DMS79 (cell line): Measurements from ENCODE around the gene KIF12.
A peak's percentile ranks its signal among the peaks of the same experiment; 100 is the strongest.

Experiments used
- DNase-seq: peaks from one replicate; lab custom pipeline; 2025; lab: John Stamatoyannopoulos, UW

Gene KIF12

DNA sequence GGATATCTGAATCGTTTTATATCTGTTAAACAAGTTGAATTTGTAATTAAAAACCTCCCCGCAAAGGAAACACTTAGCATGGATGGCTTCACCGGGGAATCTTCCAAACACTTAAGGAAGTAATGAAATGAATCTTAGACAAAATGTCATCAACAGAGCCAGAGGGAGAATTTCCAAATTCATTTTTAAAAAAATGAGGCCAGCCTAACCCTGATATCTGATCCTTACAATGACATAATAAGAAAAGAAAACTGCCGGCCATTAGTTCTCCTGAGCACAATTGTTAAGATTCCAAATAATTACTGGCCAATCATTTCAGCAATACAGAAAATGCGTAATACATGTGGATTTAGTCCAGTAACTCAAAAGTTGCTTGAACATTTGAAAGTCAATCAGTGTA lies 6.1 kb upstream of the KIF12 start:
- DNase-seq: no peak

DNA sequence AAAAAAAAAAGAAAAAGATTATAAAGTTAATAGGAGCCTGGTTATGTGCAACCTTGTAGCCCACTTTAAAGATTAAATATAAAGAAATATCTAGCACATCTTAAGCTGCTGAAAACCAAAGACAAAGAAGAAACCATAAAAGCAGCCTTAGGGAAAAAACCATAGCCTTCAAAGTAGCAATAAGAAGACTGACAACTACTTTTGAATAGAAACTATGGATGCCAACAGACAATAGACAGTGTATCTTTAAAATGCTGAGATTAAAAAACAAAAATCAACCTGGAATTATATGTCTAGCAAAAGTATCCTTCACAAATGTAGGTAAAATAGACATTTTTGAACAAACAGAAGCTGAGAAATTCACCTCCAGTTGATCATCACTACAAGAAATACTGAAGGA lies 3.4 kb upstream of the KIF12 start:
- no peak for DNase-seq

DNA sequence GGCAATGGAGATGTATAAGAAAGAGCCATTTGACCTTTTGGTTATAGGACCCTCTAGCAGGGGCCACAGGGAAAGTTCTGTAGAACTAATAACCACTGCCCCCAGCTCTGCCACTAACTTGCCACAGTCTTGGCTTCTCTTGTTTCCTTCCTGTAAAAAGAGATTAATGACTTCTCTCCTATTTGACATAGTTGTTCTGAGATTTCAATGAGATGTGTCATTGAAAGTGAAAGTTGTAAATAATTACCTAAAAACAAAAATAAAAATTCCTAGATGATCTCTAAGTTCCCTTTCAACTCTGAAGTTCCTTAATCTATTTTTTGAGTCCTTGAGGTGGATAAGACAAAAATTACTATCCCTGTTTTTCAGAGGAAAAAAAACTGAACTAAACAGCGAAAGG lies 1.4 kb upstream of the KIF12 start:
- no peak for DNase-seq

DNA sequence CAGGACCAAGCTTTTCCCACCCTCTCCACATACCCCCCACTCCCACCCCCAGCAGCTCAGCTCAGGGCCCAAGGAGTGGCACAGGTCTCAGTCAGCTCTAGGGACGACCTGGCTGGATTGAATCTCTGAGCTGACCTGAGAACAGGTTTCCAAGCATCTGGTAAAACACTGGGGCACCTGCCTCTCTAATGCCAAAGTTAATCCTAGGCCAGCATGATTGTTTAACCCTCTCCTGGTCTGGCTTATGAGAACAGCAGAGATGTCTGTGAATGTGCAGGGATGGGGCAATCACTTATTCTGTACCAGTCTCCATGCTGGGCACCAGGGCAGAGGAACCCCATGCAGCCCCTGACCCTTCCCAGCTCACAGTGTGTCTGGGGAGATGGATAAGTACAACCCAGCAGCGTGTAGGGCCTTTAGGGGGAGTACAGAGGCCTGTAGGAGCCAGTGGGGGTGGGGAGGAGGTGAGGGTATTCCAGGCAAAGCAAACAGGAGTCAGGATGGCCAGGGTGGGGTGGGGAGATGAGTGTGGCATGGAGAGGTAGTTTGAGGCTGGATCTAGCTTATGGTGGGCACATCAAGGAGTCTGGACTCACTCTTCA lies 678 bp upstream of the KIF12 start:
- peak; percentile 5 for DNase-seq

DNA sequence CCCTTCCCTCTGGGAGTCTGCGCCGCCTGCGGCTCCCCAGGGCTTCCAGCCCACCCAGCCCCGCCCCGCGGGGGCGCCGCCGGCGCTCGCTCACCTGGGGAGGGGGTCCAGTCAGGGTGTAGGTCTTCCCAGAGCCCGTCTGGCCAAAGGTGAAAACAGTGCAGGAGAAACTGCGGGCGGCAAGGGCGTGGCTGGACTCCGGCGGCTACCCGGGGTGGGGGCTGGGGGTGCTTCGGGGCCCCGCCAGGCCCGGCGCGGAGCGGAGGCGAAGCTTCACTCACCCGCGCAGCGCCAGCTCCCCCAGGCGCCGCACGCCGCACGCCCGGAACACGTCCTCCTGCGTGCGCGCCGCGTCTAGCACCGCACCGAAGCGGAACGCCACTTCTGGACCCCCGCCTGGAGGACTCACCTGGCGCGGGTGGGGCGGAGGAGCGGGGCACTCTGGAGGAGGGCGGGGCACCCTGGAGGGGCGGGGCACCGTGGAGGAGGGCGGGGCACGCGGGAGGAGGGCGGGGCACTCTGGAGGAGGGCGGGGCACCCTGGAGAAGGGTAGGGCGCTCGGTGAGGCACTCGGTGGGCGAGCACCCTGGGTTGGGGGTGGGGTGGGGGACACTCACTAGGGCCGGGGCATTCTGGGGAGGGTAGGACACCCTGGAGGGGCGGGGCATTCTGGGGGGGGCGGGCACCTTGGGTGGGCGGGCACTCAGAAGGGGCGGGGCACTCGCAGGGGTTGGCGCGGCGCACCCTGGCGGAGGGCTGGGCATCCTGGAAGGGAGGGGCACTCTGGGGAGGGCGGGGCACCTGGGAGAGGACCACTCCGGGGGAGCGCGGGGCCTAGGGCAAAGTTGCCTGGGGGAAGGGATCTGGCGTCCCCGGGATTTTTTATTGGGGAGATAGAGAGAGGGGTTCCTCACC lies 814 bp downstream of the KIF12 start:
- DNase-seq: peak; percentile 62

DNA sequence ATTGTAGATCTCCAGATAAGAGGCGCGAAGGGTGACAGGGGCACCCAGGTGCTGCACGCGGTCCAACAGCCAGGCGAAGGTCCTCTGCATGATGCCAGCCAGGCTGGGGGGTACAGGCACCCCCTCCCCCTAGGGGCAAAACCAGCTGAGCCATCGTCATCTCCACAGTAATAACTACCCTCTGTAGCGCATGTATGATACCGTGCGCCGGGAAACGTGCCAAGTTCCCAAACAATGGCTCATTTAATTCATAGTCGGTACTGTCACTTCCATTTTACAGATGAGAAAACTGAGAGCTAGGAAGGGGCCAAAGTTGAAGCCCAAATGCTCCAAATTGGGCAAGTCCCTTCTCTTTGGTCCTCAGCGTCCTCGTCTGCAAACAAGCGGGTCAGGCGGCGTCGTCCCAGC lies 1.5 kb downstream of the KIF12 start:
- peak; percentile 11 for DNase-seq

DNA sequence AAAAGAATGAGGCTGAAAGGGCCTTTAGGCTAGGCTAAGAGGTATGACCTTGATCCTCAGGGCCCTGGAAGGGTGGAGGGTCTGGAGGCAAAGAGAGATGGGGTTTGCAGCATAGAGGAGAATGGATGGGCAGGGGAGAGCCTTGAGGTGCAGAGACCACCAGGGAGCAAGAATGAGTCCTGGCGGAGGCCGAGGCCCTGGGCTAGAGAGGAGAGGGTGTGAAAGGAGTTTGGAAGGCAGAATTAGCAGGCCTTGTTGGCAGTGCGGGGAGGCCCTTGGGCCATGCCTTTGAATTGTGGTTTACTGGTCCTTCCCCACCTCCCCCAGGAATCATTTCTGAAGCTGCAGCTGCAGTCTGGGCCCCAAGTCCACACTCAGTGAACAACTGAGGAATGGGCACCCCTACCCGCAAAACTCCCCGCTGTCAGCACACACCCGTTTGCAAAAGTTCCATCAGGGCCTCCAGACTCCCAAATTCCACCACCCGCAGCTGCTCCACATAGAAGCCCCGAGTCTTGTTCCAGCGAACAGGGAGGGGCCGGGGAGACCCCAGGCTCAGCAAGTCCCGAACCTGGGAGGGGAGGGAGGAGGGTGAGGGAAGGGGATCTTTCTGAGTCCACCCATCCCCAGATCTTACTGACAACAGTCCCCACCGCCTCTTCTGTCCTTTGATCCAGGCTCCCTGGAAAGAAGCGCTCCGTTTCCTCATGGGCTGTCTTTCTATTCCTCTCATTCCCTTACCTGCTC lies 2.1 kb downstream of the KIF12 start:
- DNase-seq: no peak

DNA sequence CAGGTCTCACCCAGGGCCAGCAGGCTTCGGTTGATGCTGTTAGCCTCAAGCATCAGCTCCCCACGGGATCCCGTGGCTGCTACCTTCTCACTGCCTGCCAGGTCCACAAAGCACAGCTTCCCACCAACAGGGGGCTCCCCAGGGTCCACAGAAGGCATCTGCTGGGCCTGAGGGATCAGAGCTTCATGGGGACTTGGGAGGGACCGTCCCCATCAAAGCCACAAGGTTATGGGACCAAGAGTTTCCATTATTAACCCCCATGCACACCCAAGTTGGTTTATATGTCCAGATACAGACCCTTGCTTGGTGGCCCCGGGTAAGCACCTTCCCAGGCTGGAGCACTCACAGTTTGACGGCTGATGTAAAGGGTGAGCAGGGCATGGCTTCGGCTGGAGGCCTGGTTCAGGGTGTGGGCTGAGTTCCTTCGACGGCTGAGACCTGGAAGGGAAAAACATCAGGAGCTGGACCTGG lies 3.0 kb downstream of the KIF12 start:
- no peak for DNase-seq

DNA sequence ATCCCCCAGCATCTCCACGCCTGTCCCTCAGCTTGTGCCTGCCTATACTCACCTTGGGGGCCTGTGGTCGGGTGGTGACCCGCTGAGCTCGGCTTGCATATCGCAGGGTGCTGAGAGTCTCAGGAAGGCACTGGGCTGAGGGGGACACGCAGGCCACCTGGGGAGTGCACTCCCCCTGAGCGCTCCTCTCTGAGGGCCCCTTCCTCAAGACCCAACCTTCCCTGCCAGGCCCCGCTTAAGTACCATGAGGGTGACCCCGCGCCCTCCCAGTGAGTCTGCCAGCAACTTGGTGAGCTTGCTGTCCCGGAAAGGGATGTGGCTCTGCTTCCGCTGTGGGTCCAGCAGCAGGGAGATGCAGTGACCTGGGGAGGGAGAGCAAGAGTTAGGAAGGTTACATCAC lies 4.1 kb downstream of the KIF12 start:
- no peak for DNase-seq

DNA sequence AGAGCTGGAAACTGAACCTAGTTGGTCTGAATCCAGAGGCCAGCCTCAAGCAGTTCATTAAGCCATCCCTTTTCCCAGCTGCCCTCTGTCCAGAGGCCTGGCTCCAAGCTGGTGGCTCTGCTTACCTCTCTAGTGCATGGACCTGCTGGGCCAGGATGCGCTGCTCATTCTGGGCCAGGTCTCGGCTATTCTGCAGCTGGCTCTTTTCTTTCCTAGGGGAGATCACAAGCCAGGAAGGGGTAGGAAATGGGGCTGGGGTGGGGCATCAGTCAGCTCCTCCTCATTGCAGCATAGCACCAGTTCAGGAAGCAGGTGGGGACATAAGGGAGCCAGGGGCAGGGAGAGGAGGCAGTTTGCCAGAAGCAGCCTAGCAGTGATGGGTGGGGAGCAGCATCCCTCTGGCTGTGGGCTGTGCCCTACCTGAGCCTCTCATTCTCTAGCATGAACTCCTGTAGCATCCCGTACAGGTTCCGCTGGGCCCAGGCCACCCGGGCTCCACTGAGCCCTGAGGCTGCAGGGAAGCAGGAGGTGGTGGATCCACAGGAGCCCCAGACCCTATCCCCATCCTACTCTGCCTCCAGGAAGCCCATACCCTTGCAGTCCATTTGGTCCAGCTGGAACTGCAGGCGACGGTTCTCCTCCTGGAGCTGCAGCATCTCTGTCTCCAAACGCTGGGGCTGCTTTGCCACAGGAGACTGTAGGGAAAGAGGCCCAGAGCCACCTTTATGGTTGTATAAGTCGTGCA lies 5.2 kb downstream of the KIF12 start:
- DNase-seq: no peak

DNA sequence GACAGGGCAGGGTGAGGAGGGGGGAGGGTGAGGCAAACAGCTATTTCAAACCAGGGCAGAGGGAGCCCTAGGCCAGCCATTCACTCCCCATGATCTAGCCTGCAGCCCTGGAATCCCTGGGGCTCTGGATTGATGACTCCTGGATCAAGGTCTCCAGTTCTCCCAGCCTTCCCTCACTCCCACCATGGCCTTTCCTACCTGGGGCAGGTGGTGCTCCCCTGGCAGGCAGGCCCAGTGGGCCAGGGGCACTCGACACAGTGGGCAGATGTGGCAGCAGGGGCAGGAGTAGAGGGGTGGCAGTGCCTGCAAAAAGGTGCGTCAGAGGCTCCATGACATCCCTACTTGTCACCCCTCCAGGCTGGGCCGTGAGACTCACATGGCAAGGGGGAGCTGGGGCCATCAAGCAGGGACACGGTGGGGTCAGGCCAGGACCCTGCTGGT lies 6.0 kb downstream of the KIF12 start:
- DNase-seq: no peak

DNA sequence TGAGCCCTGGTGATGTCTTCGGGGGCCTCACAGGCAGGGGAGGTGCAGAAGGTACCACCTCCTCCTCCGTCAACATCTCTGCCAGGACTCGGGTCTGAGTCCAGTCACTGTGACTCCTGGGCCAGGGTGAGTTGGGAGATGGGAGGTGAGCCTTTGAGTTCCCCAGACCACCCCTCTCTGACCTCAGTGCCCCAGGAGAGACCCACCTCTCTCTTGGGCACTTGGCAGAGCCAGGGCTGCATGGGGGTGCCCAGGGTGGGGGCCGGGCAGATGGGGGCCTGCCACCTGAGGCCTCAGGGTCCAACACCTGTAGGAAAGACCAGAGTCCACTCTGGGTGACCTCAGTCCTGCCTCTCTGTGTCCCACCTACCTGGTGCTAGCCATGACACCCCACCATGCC lies 6.8 kb downstream of the KIF12 start:
- DNase-seq: no peak

DNA sequence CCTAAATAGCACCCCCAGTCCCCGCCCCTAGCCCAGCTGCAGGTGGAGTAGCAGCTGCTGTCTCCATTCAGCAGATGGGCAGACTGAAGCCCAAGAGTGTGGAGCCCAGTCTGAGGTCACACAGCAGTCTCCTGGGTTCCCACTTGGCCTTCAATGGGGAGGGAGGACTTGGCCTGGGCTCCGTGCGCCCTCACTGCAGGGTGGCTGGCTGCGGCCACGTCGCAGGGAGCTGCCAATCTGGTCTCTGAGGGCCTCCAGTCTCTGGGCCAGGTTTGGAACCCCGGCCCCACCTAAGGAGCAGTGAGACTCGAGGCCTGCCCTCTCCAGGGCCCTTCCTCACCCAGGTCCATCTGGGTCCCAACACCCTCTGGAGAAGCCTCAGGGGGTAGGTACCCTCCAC lies 7.4 kb downstream of the KIF12 start:
- no peak for DNase-seq

DNA sequence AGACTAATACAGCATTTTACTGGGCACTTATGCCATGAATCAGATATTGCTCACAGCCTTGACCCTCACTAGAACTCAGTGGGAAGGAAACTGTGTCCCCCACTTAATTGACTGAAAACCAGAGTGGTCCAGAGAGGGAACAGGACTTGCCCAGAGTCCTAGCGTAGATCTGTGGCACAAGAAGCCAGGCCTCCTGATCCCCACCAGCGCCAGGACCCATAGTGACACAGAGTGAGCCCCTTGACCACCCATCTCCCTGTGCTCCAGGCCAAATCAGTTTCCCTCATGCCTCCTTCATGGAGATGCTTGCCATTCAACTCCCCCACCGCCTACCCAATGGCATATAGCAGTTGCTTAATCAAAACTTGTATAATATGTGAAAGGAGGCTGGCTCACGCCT lies 8.3 kb downstream of the KIF12 start:
- no peak for DNase-seq

DNA sequence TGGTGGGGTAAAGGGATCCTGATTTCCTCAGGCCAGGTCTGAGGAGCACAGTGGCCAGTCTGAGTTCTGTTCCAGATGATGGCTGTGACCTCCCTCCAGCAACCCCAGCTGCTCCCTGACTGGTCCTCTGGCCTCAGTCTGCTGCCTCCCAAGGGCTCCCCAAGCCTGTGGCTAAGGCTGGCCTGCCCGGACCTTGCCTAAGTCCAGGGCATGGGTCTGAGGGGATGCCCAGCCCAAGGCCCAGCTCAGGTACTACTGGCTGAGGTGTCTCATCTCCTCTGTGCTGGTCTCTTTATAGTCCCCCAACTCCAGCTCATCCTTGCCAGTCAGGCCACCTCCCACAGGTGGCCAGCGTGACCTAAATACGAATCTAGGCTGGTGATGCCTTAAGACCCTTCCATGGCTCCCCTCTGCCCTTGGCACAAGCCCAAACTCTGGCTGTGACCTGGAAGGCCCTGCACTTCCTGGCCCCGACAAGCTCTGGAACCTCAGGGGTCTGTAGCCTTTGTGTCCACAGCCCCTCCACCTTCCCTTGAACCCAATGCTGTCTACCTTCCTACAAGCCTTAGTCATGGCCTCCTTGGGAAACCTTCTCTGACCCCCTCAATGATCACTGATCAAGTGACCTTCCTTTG lies 9.8 kb downstream of the KIF12 start:
- no peak for DNase-seq

DNA sequence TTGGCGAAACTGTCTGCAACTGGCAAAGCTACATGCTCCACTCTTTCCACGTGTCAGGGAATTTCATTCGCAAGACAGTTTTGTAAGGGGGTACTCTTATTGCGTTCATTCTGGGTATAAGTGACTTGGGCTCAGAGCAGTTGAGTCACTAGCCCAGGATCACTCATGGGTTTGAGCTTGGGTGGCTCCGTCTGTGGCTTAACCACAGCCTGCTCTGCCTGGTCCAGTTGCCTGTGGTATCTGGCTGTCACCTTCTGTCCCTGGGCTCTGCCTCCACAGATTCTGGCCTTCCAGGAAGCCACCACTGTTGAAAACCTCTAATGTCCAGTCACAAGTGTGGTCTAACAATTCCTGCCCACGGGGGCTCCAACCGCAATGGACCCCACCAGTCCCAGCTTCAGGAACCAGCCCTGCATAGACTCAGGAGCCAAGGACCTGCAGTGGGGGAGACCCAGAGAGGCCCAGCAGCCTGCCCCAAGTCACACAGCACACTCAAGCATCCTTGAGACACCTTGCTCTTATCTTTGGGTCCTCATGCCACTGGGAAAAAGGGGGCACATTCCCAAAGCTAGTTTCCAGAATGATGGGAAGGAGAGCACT lies 10.4 kb downstream of the KIF12 start:
- no peak for DNase-seq

DNA sequence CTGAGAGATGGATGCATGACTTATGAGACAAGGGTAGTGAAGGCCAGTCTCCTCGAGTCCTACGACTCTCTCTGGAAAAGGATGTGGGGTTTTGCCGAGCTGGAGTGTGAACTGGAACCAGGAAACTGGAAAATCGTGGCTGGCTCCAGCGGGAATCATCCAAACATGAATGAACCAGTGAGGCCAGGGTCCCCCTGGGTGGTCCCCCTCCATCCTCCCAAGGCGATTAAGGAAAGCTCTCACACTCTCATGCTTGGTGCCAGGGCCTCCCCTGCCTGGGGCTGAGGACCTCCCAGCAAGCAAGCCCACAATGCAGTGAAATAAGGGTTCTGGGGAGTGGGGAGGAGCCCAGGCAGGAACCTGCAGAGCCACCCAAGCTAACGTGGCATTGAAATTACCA lies 11.4 kb downstream of the KIF12 start:
- DNase-seq: no peak

DNA sequence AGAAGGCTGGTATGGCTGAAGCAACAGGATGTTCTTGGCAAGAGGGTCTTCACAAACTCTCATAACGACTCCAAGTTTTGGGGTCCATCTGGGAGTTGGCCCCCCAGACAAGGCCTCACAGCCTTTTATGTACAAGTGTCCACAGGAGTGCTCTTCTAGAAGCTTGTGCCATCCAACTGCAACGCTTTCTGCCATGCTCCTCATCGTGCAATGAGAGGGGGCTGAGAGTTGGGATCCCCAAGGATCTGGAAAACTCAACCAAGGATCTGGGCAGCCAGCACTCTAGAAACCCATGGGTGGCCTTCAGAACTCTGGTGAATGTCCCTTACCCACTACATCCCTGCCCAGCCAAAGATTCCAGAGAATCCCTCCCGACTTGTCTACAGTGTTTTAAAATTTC lies 12.5 kb downstream of the KIF12 start:
- DNase-seq: no peak

DNA sequence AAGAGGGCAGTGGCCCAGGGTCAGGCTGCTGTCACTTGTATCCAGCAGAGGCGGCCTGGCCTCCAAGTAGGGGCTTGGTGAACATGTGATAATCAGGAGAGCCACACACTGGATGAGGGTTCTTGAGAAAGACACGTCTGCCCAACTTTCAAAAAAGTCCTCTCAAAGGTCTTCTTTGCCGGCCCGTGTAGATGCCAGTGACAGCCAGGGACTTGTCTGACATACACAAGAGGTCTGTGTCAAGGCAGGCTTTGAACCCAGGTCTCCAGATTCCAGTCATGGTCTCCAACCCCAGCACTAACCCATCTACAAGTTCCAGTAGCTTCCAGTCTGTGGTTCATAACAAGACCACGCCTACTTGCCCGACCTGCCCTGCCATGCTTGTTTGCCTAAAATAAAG lies 13.1 kb downstream of the KIF12 start:
- no peak for DNase-seq

DNA sequence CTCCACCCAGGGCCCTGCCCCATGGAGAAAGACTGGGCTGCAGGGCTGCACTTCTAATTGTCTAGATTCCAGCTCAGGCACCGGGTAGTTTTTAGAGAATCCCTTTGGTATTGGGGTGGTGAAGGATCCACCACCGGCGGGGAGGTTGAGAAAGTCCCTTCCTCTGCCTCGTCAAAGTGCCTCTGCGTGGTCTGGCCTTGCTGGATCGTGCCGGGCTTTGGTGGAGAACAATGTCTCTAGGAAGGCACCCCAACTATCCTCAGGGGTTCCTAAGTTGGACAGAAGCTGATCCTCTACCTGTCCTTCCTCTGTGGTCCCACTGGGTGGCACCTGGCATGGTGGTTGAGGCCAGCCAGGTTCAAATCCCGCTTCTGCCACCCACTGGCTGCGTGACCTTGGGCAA lies 13.7 kb downstream of the KIF12 start:
- no peak for DNase-seq
